Vagina (tissue), 2 donors: Measurements from ENCODE around the gene RHEX. TPM values are rescaled to one million over a fixed set of nuclear protein-coding genes. Genes with fewer than 3 reads are reported as not detected.
A peak's percentile ranks its signal among the peaks of the same experiment; 100 is the strongest.

Source experiments
- DNase-seq, 2 donors: peaks; one replicate each; pipeline ENCODE4 v3.0.0-alpha.2; 2017; ENCODE audit errors: extremely low spot score in 2 of 2
- H3K27ac ChIP-seq: fragments of 200-600 bp; sonication (generic); one replicate; pipeline ENCODE4 v1.5.1; 2019
- H3K27me3 ChIP-seq: fragments of 200-600 bp; sonication (generic); one replicate; pipeline ENCODE4 v1.5.1; 2019
- H3K36me3 ChIP-seq, 2 donors: fragments of 200-600 bp; sonication (generic); one replicate each; pipeline ENCODE4 v1.5.1; 2017 to 2019
- H3K4me1 ChIP-seq: fragments of 200-600 bp; sonication (generic); one replicate; pipeline ENCODE4 v1.5.1; 2019
- H3K4me3 ChIP-seq, 2 donors: fragments of 200-600 bp; sonication (generic); 1 replicate in 1 of 2; 2 replicates in 1 of 2; pipeline ENCODE4 v1.5.1; 2016 to 2019
- H3K9me3 ChIP-seq: fragments of 200-600 bp; sonication (generic); one replicate; pipeline ENCODE4 v1.5.1; 2019
- CTCF ChIP-seq, 3 experiments: fragments of 450-650 bp in 2 of 3; fragments of 200-600 bp in 1 of 3; sonication (generic) in 1 of 3; IDR thresholded peaks; one replicate each; pipeline ENCODE4 v1.5.1; 2017 to 2019; ENCODE audit warnings: antibody characterized with exemption in 3 of 3, mild to moderate bottlenecking in 2 of 3, moderate library complexity in 2 of 3
- POLR2A ChIP-seq, 2 donors: fragments of 450-650 bp; IDR thresholded peaks; one replicate each; pipeline ENCODE4 v1.6.1; 2017; ENCODE audit warnings: antibody characterized with exemption in 2 of 2, mild to moderate bottlenecking in 2 of 2, moderate library complexity in 2 of 2
- POLR2AphosphoS5 ChIP-seq, 2 donors: sonication (generic); formaldehyde crosslinking; IDR thresholded peaks; one replicate each; pipeline ENCODE4 v1.9.0; 2017; ENCODE audit warnings: antibody characterized with exemption in 2 of 2, mild to moderate bottlenecking in 2 of 2, low read depth in 1 of 2; ENCODE audit not compliant: insufficient read depth in 1 of 2
- intact Hi-C: fragments of 100-400 bp; cut with DNase I; formaldehyde crosslinking; loops from one replicate; pipeline ENCODE4 v1.15.1; 2023
- total RNA-seq: library from RNA; depleted of rRNA; stranded (reverse); fragments of >200 nt; gene quantifications from one replicate; pipeline ENCODE4 v1.2.3, GENCODE V29; 2016

The RHEX gene
- total RNA-seq, 1 donor from 2014 or later, result 1.7 TPM

- H3K36me3 ChIP-seq, result no peaks in the 10 kb centered on the region
- intact Hi-C loops, result no loop called here
- H3K4me3 ChIP-seq, result no peak overlapping the region
- H3K4me1 ChIP-seq, result peaks cover 20% of the 10 kb centered on the region
- H3K9me3 ChIP-seq, result no peaks in the 10 kb centered on the region
- no peak for DNase-seq
- no peak for TF ChIP-seq POLR2A (IDR thresholded peaks at IDR 0.05)
- no peak for TF ChIP-seq POLR2AphosphoS5 (IDR thresholded peaks at IDR 0.05; ENCODE audit: insufficient read depth in 1 of 2, low read depth in 1 of 2)
- no peak for TF ChIP-seq CTCF (IDR thresholded peaks at IDR 0.05)
- H3K27me3 ChIP-seq, result no peaks in the 10 kb centered on the region
- no peak overlapping the region for H3K27ac ChIP-seq
Observed at GRCh38 chr1:206030191-206030590, 22.8 kb upstream of the RHEX start.

DNA sequence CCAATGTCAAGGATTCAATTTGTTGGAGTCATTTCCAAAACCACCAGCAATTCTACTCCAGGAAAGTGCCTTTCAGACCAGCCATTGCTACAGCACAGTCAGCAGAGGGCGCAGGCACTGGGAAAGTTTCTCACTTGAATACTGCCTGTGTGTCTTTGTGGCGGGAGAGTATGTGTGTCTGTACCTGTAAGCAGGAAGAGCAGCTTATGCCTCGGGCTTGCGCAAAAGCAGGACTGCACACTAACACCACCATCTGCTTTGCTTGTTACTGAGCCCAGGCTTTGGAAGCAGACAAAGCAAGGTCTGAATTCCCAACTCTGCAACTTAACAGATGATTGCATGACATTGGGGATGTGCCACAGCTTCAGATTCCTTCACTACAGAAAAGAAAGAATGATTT, 22.3 kb upstream of the RHEX start:
- Histone ChIP-seq H3K27ac (no peak overlapping the region), H3K27me3 (no peaks in the 10 kb centered on the region), H3K9me3 (no peaks in the 10 kb centered on the region), H3K4me3 (no peak overlapping the region), H3K4me1 (peaks cover 20% of the 10 kb centered on the region), H3K36me3 (no peaks in the 10 kb centered on the region)
- peak in 1 of 2 donors; percentile 48 for TF ChIP-seq POLR2AphosphoS5 (IDR thresholded peaks at IDR 0.05; ENCODE audit: insufficient read depth in 1 of 2, low read depth in 1 of 2)
- no peak for TF ChIP-seq POLR2A (IDR thresholded peaks at IDR 0.05)
- peak; percentile 18 to 42 (median 34) for TF ChIP-seq CTCF (IDR thresholded peaks at IDR 0.05)
- intact Hi-C loops, result no loop called here
- no peak for DNase-seq

GRCh38 chr1:206032380-206033140, 20.4 kb upstream of the RHEX start:
- TF ChIP-seq POLR2AphosphoS5 (IDR thresholded peaks at IDR 0.05; ENCODE audit: insufficient read depth in 1 of 2, low read depth in 1 of 2) (no peak), CTCF (IDR thresholded peaks at IDR 0.05) (no peak)
- Histone ChIP-seq H3K27ac (no peak overlapping the region), H3K27me3 (no peaks in the 10 kb centered on the region), H3K9me3 (no peaks in the 10 kb centered on the region), H3K4me1 (peaks cover 20% of the 10 kb centered on the region), H3K4me3 (no peak overlapping the region), H3K36me3 (no peaks in the 10 kb centered on the region)
- intact Hi-C loops, result no loop called here
- DNase-seq, result no peak

GRCh38 chr1:206035027-206035426, 17.9 kb upstream of the RHEX start:
- TF ChIP-seq CTCF (IDR thresholded peaks at IDR 0.05), result no peak
- no peak for TF ChIP-seq POLR2AphosphoS5 (IDR thresholded peaks at IDR 0.05; ENCODE audit: insufficient read depth in 1 of 2, low read depth in 1 of 2)
- TF ChIP-seq POLR2A (IDR thresholded peaks at IDR 0.05), result no peak
- intact Hi-C loops, result no loop called here
- Histone ChIP-seq H3K36me3 (no peaks in the 10 kb centered on the region), H3K9me3 (no peaks in the 10 kb centered on the region), H3K4me1 (peaks cover 20% of the 10 kb centered on the region), H3K4me3 (no peak overlapping the region), H3K27ac (no peak overlapping the region), H3K27me3 (no peaks in the 10 kb centered on the region)
- no peak for DNase-seq

GRCh38 chr1:206036663-206037455, 16.1 kb upstream of the RHEX start:
- Histone ChIP-seq H3K4me1 (peaks cover 15% of the 10 kb centered on the region), H3K27me3 (no peaks in the 10 kb centered on the region), H3K36me3 (no peaks in the 10 kb centered on the region), H3K9me3 (no peaks in the 10 kb centered on the region), H3K27ac (no peak overlapping the region), H3K4me3 (no peak overlapping the region)
- DNase-seq, result no peak
- intact Hi-C loops, result no loop called here
- no peak for TF ChIP-seq POLR2AphosphoS5 (IDR thresholded peaks at IDR 0.05; ENCODE audit: insufficient read depth in 1 of 2, low read depth in 1 of 2)
- no peak for TF ChIP-seq CTCF (IDR thresholded peaks at IDR 0.05)
- no peak for TF ChIP-seq POLR2A (IDR thresholded peaks at IDR 0.05)
